HepG2 (cell line): Measurements from ENCODE around the gene CEP97. TPM values are rescaled to one million over a fixed set of nuclear protein-coding genes. Genes with fewer than 3 reads are reported as not detected.

Experiments
- ATAC-seq: fragments of 200-7000 bp; cut with Tn5 transposase; 3 replicates; pipeline ENCODE4 v1.9.1; 2020; ENCODE audit warnings: mild to moderate bottlenecking, moderate library complexity
- BruUV-seq: library from RNA; stranded (reverse); fragments of 400-500 nt; replicated peaks from 2 replicates; lab custom pipeline; 2021; lab: Mats Ljungman, UMichigan
- CTCF ChIA-PET: fragments of 300-600 bp; formaldehyde crosslinking; extraction: SDS; loops from one replicate; lab custom pipeline; 2021; ENCODE audit warnings: low total read pairs, inconsistent platforms, low intra/inter-chr PET ratio; lab: Yijun Ruan, JAX
- POLR2A ChIA-PET: fragments of 350-600 bp; sonication (Branson Sonifier 250); formaldehyde crosslinking; loops from one replicate; lab custom pipeline; 2020; ENCODE audit warnings: antibody characterized with exemption, inconsistent platforms; lab: Yijun Ruan, JAX
- DNase-seq: peaks from one replicate; pipeline ENCODE4 v3.0.0-alpha.2; 2015; ENCODE audit warnings: low spot score
- FAIRE-seq: peaks from 3 replicates; lab custom pipeline; 2011; peaks lifted over from hg19 to GRCh38; lab: Jason Lieb, UNC
- H2AFZ ChIP-seq: one replicate; pipeline ENCODE4 v1.6.1; 2011; ENCODE audit warnings: low read length, inconsistent platforms
- H3K27ac ChIP-seq: fragments of 300-600 bp; 3 replicates; pipeline ENCODE4 v1.8.0; 2011; ENCODE audit warnings: mixed run types, mild to moderate bottlenecking, mixed read lengths, low read length, inconsistent platforms; ENCODE audit not compliant: insufficient read depth; ENCODE audit errors: extremely low read length
- H3K27me3 ChIP-seq, 2 experiments: fragments of 200-600 bp in 1 of 2; 2 replicates in 1 of 2; 3 replicates in 1 of 2; pipeline versions ENCODE4 v1.6.0 to v1.8.0; 2011; ENCODE audit warnings: low read length in 2 of 2, mild to moderate bottlenecking in 2 of 2, moderate library complexity in 2 of 2, inconsistent platforms in 1 of 2; ENCODE audit not compliant: insufficient read depth in 2 of 2, control insufficient read depth in 1 of 2
- H3K36me3 ChIP-seq, 2 experiments: fragments of 200-600 bp in 1 of 2; replicated peaks in 1 of 2; 2 replicates in 1 of 2; 3 replicates in 1 of 2; pipeline versions ENCODE4 v1.5.1 to v1.8.0; 2011; ENCODE audit warnings: low read length in 2 of 2, inconsistent platforms in 1 of 2; ENCODE audit not compliant: insufficient read depth in 2 of 2, control insufficient read depth in 1 of 2
- H3K4me1 ChIP-seq: 2 replicates; pipeline ENCODE4 v1.5.1; 2012; ENCODE audit warnings: low read length, inconsistent platforms; ENCODE audit not compliant: insufficient read depth
- H3K4me2 ChIP-seq: 2 replicates; pipeline ENCODE4 v1.6.0; 2011; ENCODE audit warnings: low read depth, low read length, inconsistent platforms
- H3K4me3 ChIP-seq, 3 experiments: fragments of 200-600 bp in 1 of 3; sonication (generic), shearing (Covaris generic) in 1 of 3; replicated peaks in 1 of 3; 2 replicates each; pipeline ENCODE4 v1.5.1; 2011 to 2016; ENCODE audit warnings: low read length in 3 of 3, inconsistent platforms in 2 of 3, low read depth in 2 of 3, mild to moderate bottlenecking in 2 of 3, control low read depth in 1 of 3, mixed read lengths in 1 of 3; ENCODE audit not compliant: insufficient read depth in 1 of 3
- H3K79me2 ChIP-seq: one replicate; pipeline ENCODE4 v1.6.1; 2011; ENCODE audit warnings: low read length, inconsistent platforms; ENCODE audit not compliant: insufficient read depth
- H3K9ac ChIP-seq: 2 replicates; pipeline ENCODE4 v1.6.0; 2011; ENCODE audit warnings: mild to moderate bottlenecking, low read depth, low read length, inconsistent platforms; ENCODE audit not compliant: insufficient read depth
- H3K9me3 ChIP-seq: 2 replicates; pipeline ENCODE4 v1.5.1; 2012; ENCODE audit warnings: mild to moderate bottlenecking, low read length
- H4K20me1 ChIP-seq: 2 replicates; pipeline ENCODE4 v1.6.0; 2011; ENCODE audit warnings: inconsistent platforms, mild to moderate bottlenecking, low read length, moderate library complexity; ENCODE audit not compliant: insufficient read depth
- ARNT2 ChIP-seq: sonication (generic); formaldehyde crosslinking; IDR thresholded peaks from 2 replicates; pipeline ENCODE4 v1.8.0; 2022; ENCODE audit warnings: mild to moderate bottlenecking, low read depth, missing genetic modification reagents, moderate library complexity
- CBFB ChIP-seq: sonication (generic); formaldehyde crosslinking; IDR thresholded peaks from 2 replicates; pipeline ENCODE4 v1.4.0; 2020; ENCODE audit warnings: missing genetic modification reagents
- JUNB ChIP-seq: sonication (generic); formaldehyde crosslinking; IDR thresholded peaks from 2 replicates; pipeline ENCODE4 v1.8.0; 2022; ENCODE audit warnings: missing genetic modification reagents, mild to moderate bottlenecking, borderline replicate concordance
- MED1 ChIP-seq: sonication (generic); formaldehyde crosslinking; IDR thresholded peaks from 2 replicates; pipeline ENCODE4 v1.4.0; 2020; ENCODE audit warnings: missing genetic modification reagents
- RAD21 ChIP-seq: fragments of 450-650 bp; formaldehyde crosslinking; IDR thresholded peaks from 2 replicates; pipeline ENCODE4 v1.5.0; 2020; ENCODE audit warnings: mild to moderate bottlenecking
- RCOR2 ChIP-seq: IDR thresholded peaks from 2 replicates; pipeline ENCODE4 v1.6.1; 2016; ENCODE audit warnings: missing biosample characterization, missing genetic modification reagents
- RORA ChIP-seq: sonication (generic); formaldehyde crosslinking; IDR thresholded peaks from 2 replicates; pipeline ENCODE4 v1.5.0; 2020; ENCODE audit warnings: mild to moderate bottlenecking, missing genetic modification reagents, moderate library complexity
- SMARCE1 ChIP-seq: fragments of 450-650 bp; IDR thresholded peaks from 2 replicates; pipeline ENCODE4 v1.6.1; 2017; ENCODE audit warnings: borderline replicate concordance
- SMC3 ChIP-seq: IDR thresholded peaks from 2 replicates; pipeline ENCODE4 v1.6.1; 2011; ENCODE audit warnings: low read length, improper control_type of control experiment
- TEAD2 ChIP-seq: sonication (generic); formaldehyde crosslinking; IDR thresholded peaks from 2 replicates; pipeline ENCODE4 v1.9.0; 2021; ENCODE audit warnings: missing genetic modification reagents
- TMF1 ChIP-seq: sonication (generic); formaldehyde crosslinking; IDR thresholded peaks from 2 replicates; pipeline ENCODE4 v1.8.1; 2022; ENCODE audit warnings: low read depth, missing genetic modification reagents
- ZFY ChIP-seq: sonication (generic); formaldehyde crosslinking; IDR thresholded peaks from 2 replicates; pipeline ENCODE4 v1.4.0; 2020; ENCODE audit warnings: missing genetic modification reagents
- ZNF224 ChIP-seq: sonication (generic); formaldehyde crosslinking; IDR thresholded peaks from 2 replicates; pipeline ENCODE4 v1.5.0; 2020; ENCODE audit warnings: mild to moderate bottlenecking, missing genetic modification reagents
- ZNF260 ChIP-seq: sonication (generic); formaldehyde crosslinking; IDR thresholded peaks from 2 replicates; pipeline ENCODE4 v1.4.0; 2020; ENCODE audit warnings: missing genetic modification reagents, low read depth, mild to moderate bottlenecking, borderline replicate concordance
- ZNF383 ChIP-seq: sonication (generic); formaldehyde crosslinking; IDR thresholded peaks from 2 replicates; pipeline ENCODE4 v1.4.0; 2020; ENCODE audit warnings: missing genetic modification reagents, mild to moderate bottlenecking, borderline replicate concordance
- ZNF761 ChIP-seq: sonication (generic); formaldehyde crosslinking; conservative IDR thresholded peaks from 2 replicates; pipeline ENCODE4 v1.4.0; 2020; ENCODE audit warnings: mild to moderate bottlenecking, missing genetic modification reagents
- WGBS: methylation state at CpG from one replicate; pipeline ENCODE4 v1.1.6; 2017; ENCODE audit warnings: low lambda C conversion rate; 5-methylcytosine and 5-hydroxymethylcytosine counted together
- in situ Hi-C: cut with HindIII; loops from 2 replicates; pipeline ENCODE4 v1.10.0; 2017; ENCODE audit warnings: low pct_unique_long_range_greater_than_20kb; ENCODE audit not compliant: extremely low pct_ligation_motif_present
- intact Hi-C: fragments of 100-400 bp; cut with micrococcal nuclease; formaldehyde crosslinking; loops from one replicate; pipeline ENCODE4 v1.10.0; 2022; ENCODE audit not compliant: unreplicated experiment
- polyA plus RNA-seq, 8 experiments: library from polyadenylated mRNA; depleted of rRNA in 3 of 8; stranded (reverse) in 7 of 8; unstranded in 1 of 8; fragments of >200 nt; fragmentation: Illumina TruSeq in 4 of 8; extraction: Trizol in 4 of 8; gene quantifications; 2 replicates each; pipeline versions ENCODE4 v1.2.1 to v1.2.3, GENCODE V29; 2011 to 2016; ENCODE audit warnings: low read depth in 4 of 8, missing spikeins in 1 of 8, mixed read lengths in 1 of 8; ENCODE audit not compliant: insufficient read depth in 1 of 8
- total RNA-seq, 5 experiments: library from RNA; depleted of rRNA; stranded (reverse); fragments of >200 nt; fragmentation: Illumina TruSeq; extraction: Trizol; gene quantifications; 2 replicates each; pipeline ENCODE4 v1.2.3, GENCODE V29; 2016; ENCODE audit warnings: low read depth in 1 of 5
- TF ChIP-seq, protein P1 (sequence below): sonication (generic); formaldehyde crosslinking; IDR thresholded peaks from 2 replicates; pipeline ENCODE4 v1.5.0; 2020; ENCODE audit warnings: mild to moderate bottlenecking, missing genetic modification reagents, moderate library complexity

Gene CEP97
- total and polyA plus RNA-seq, 2 of the 13 experiments (the other 11 are each of a cell fraction or from before 2014, with no cell fraction given): 0.99 to 6.5 TPM

DNA sequence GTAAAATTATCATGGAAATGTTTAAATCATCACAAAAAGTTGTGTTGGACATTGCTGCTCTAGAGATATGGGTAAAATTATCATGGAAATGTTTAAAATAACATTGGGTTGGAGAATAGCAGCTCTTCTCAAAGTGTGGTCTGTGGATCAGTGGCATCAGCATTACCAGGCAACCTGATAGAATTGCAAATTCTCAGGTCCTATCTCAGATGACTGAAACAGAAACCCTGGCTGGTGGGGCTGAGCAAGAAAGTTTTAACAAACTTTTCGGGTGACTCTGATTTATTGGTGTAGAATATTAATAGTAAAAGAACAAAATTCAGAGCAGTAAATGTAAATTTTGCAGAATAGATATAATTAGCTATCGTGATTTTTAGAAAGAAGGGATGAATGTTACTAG is 83.5 kb downstream of the CEP97 start:
- ChIA-PET CTCF (no interaction called here), POLR2A (no interaction called here)
- TF ChIP-seq ARNT2 (CRISPR knock-in tag): no peak
- TF ChIP-seq TEAD2 (CRISPR knock-in tag): no peak
- TF ChIP-seq ZNF224 (CRISPR knock-in tag): no peak
- H2AFZ ChIP-seq: no peak overlapping the region
- H3K4me3 ChIP-seq: no peak overlapping the region
- no peaks in the 10 kb centered on the region for H3K79me2 ChIP-seq
- no peaks in the 10 kb centered on the region for H4K20me1 ChIP-seq
- 0 out of 5 replicates have a peak, but pooled peaks cover 0 to 2% of the 10 kb centered on the region in 2 experiments for H3K36me3 ChIP-seq
- H3K9me3 ChIP-seq: no peaks in the 10 kb centered on the region
- no peak overlapping the region for H3K9ac ChIP-seq
- no TSS peak for BruUV-seq
- H3K27me3 ChIP-seq: no peaks in the 10 kb centered on the region
- FAIRE-seq (no peak), ATAC-seq (no peak), DNase-seq (no peak)
- in situ Hi-C loops: loop anchor here (5.0 to 10.0 kb wide), 2 partner anchors 419 to 727 kb away; no protein-coding TSS in a partner anchor
- WGBS: 89% methylated on average over 2 of the region's 2 CpGs
- peaks cover 18% of the 10 kb centered on the region for H3K4me1 ChIP-seq
- intact Hi-C loops: loop anchor here (10.0 kb wide), 1 partner anchor 187 kb away; no protein-coding TSS in a partner anchor
- H3K4me2 ChIP-seq: no peak overlapping the region
- no peak overlapping the region for H3K27ac ChIP-seq

DNA sequence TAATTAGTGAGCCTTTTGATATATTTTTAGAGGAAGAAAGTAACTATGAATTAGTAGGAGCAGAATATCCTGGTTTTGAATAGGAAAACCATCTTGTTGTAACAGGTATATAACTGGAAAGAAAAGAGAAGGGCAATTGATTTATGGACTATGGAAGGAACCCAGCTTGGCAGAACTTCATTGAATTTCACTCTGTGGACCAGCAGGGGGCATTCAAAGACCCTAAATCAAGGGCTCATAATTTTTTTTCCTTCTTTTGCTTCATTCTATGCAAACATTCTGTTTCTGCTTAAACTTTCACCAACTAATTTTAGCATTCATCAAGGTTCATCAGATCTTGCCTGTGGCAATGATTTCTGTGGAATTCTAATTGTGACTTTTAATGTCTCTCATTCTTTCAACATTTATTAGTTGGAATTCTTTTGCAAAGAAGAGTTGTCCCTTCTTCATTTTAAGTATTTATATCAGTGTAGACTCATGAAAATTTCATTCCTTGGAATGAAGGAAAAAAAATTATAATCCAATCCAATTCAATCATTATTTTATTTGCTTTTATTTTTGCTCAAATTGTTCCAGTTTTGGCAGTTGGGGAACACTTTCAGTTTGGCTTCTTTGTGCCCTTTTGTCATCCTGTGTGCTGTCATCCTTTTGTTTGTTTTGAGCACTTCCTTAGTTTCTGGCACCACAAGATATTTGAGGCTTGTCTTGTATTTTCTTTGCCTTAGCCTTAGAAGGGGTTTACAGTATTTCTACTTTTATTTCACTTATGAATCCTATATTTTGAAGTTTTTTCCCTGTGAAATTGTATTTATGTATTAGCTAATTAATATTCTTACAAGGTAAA is 85.0 kb downstream of the CEP97 start:
- DNase-seq (peak; percentile 29), FAIRE-seq (peak; percentile 78), ATAC-seq (peak; percentile 66)
- Histone ChIP-seq H3K36me3 (no peaks in the 10 kb centered on the region), H3K9me3 (no peaks in the 10 kb centered on the region), H3K9ac (no peak overlapping the region), H3K4me2 (no peak overlapping the region), H3K27me3 (no peaks in the 10 kb centered on the region), H3K79me2 (no peaks in the 10 kb centered on the region), H3K4me3 (no peak overlapping the region), H3K4me1 (peaks cover 23% of the 10 kb centered on the region), H3K27ac (no peak overlapping the region), H2AFZ (no peak overlapping the region), H4K20me1 (no peaks in the 10 kb centered on the region)
- BruUV-seq: no TSS peak
- in situ Hi-C loops (loop anchor here (5.0 to 10.0 kb wide), 2 partner anchors 418 to 725 kb away; no protein-coding TSS in a partner anchor), intact Hi-C loops (loop anchor here (1.0 to 10.0 kb wide), 4 partner anchors 38 to 416 kb away; partner anchors contain the start of gene NFKBIZ)
- CTCF ChIA-PET: interaction anchor here (1.3 to 2.4 kb wide), 3 partner anchors 415 to 727 kb away, joined by 4 to 24 read pairs (median 8); no protein-coding TSS in a partner anchor
- POLR2A ChIA-PET: interaction anchor here (1.0 kb wide), 1 partner anchor 40 kb away, joined by 5 read pairs; the partner anchor contains the start of gene NFKBIZ
- TF ChIP-seq, protein P1, sequence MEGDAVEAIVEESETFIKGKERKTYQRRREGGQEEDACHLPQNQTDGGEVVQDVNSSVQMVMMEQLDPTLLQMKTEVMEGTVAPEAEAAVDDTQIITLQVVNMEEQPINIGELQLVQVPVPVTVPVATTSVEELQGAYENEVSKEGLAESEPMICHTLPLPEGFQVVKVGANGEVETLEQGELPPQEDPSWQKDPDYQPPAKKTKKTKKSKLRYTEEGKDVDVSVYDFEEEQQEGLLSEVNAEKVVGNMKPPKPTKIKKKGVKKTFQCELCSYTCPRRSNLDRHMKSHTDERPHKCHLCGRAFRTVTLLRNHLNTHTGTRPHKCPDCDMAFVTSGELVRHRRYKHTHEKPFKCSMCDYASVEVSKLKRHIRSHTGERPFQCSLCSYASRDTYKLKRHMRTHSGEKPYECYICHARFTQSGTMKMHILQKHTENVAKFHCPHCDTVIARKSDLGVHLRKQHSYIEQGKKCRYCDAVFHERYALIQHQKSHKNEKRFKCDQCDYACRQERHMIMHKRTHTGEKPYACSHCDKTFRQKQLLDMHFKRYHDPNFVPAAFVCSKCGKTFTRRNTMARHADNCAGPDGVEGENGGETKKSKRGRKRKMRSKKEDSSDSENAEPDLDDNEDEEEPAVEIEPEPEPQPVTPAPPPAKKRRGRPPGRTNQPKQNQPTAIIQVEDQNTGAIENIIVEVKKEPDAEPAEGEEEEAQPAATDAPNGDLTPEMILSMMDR (CRISPR knock-in tag): peak; percentile 71
- TF ChIP-seq RAD21 (CRISPR knock-in tag) (peak; percentile 57), ZNF260 (CRISPR knock-in tag) (no peak), ZNF761 (CRISPR knock-in tag) (no peak), RCOR2 (CRISPR knock-in tag) (no peak), JUNB (CRISPR knock-in tag) (no peak), ZFY (CRISPR knock-in tag) (no peak), SMARCE1 (no peak), ZNF383 (no peak), TMF1 (CRISPR knock-in tag) (no peak), MED1 (CRISPR knock-in tag) (no peak), RORA (no peak), SMC3 (peak; percentile 66; the same call in 1 of the 2 replicates), CBFB (CRISPR knock-in tag) (no peak)
